ENCODE measurements around the gene HS3ST2.
A peak's percentile ranks its signal among the peaks of the same experiment; 100 is the strongest.

HS3ST2 gene

GRCh38 chr16:22813948-22814710 lies at the start of gene HS3ST2:
Gene HS3ST2, plus strand, starts transcription at chr16:22814162. Its CDS starts 449 bp downstream, at chr16:22814611.
- no peak for DNase-seq

DNA sequence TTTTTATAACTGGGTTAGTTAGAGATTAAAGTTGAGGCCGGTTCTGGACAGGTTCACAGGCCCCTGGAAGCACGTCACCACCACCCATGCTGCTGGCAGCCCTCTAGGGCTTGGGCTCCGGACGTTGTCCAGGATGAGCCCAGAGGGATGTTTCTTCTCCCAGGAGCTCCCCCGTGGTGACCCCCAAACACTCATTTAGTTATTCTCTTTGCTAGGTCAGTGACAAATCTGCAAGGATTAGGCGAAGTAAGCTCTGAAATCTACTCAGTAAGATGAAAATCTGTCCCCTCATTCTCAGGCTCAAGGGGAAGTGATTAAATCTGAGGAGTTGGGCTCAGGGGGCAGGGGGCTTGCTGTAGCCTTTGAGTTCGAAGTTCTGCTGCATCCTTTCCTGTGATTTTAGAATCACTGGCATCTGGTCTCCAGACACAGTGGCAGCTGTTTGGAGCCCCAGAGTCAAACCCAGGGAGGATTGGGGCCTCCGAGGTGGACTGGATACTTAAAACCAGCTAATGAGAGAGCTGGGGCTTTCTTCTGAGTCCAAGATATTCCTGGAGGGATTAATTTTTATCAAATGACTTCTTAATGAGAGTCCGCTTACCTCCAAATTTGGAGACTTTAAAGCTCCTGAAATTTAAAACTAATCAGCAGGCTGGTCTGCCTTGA lies 49.2 kb upstream of the HS3ST2 start:
- no peak for DNase-seq

DNA sequence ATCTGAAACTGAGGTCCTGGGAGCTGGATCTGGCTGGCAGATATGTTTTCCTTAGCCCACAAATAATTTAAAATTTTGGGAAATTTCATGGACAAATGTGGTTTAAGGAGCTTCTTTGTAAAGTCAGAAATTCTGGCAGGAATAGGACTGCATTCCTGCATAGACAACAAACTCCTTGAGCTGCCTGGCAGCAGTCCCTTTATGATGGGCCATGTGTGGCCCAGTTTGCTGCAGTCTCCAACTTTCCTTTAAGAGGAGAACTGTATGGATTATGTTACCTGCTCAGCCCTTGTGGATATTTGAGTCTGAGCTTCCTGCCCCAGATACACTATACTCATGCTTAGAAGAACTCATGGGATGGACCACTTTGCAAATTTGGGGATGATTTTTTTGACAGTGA lies 48.5 kb upstream of the HS3ST2 start:
- DNase-seq: no peak

DNA sequence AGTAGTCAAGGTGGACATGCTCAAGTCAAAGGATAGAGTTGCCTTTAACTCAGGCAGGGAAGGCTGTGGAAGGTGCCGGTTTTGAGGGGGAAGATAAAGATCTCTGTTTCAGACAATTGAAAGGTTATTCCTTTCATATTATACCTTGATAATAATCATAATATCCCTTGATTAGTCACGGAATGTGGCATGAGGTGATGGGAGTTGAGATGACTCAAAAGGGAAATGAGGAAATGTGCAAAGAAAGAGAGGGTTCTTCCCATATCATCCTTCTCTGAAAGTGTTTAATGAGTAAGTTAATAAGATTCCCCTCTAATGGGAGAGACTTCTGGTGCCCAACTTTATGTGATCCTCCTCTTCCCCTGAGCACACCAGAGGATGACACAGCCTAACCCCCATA lies 43.1 kb upstream of the HS3ST2 start:
- no peak for DNase-seq

DNA sequence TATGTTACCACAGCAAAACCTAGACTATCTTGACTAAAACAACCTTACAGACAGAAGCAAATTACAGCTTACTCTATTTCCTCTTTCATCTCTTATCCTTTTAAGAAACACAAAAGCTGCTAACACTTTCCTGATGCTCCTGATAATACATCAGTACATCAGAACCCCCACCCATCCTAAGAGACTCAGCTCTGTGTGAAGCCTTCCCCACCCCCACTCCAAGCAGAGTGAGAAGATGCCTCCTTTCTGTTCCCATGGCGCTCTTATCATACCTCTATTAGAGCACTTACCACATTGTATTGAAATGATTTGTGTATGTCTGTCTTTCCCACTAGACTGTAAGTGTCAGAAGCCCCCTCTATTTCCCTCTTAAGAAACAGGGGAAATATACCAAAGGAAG lies 42.4 kb upstream of the HS3ST2 start:
- DNase-seq: no peak

GRCh38 chr16:22775220-22775922 lies 38.6 kb upstream of the HS3ST2 start:
- no peak for DNase-seq

DNA sequence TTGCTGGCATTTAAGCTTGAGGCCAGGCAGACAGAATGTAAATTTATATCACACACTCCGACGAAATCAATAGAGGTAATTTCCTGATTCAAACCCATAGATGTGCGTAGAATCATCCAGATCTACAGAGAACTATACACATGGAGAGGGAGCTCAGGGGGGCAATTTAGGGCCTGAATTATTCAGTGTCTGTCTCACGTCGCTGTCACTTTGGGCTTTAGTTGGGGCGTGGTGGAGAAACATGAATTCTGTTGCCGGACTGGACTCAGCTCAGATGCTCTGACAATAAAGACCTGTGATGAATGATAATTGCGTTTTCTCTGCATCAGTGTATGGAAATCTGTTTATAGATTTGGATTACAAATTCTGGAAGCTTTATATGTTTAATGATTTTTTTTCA lies 32.5 kb upstream of the HS3ST2 start:
- DNase-seq: no peak

DNA sequence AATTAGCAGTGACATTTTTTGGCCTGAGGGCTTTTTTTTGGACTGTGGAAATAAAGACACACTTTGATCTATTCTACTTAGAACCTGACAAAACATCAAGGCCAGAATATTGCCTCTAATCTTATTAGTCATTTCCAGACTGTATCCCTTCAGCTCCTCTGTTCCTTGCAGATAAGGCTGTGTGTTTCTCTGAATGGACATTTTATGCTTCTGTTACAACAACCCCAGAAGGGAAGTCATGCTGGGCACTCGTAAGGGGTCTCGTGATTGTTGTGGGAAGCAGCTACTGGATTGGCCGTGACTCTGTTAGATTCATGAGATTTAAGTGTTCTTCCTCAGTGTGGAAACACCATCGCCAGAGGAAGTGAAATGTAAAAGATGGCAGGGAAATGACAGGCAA lies 31.6 kb upstream of the HS3ST2 start:
- DNase-seq: no peak

GRCh38 chr16:22784690-22785214 lies 29.2 kb upstream of the HS3ST2 start:
- no peak for DNase-seq

GRCh38 chr16:22785552-22785951 lies 28.4 kb upstream of the HS3ST2 start:
- DNase-seq: no peak

GRCh38 chr16:22786284-22786683 lies 27.7 kb upstream of the HS3ST2 start:
- no peak for DNase-seq

- no peak for DNase-seq
Measured at GRCh38 chr16:22786691-22787090, 27.3 kb upstream of the HS3ST2 start.

- DNase-seq: no peak
Measured at GRCh38 chr16:22787466-22788192, 26.3 kb upstream of the HS3ST2 start.

DNA sequence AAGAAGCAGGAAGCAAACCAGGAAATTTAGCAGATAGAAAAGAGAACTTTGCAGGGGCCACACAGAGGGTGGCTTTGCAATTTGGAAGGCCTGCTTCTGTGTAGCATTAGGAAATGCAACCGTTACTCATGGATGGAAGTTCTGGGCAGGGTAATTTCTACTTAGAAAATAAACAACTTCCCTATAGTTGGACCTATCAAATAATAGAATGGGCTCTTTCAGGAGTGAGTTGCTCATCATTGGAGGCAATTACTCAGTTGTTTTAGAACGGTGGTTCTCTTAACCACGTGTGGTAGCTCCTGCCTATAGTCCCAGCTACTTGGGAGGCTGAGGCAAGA lies 25.8 kb upstream of the HS3ST2 start:
- DNase-seq: no peak

DNA sequence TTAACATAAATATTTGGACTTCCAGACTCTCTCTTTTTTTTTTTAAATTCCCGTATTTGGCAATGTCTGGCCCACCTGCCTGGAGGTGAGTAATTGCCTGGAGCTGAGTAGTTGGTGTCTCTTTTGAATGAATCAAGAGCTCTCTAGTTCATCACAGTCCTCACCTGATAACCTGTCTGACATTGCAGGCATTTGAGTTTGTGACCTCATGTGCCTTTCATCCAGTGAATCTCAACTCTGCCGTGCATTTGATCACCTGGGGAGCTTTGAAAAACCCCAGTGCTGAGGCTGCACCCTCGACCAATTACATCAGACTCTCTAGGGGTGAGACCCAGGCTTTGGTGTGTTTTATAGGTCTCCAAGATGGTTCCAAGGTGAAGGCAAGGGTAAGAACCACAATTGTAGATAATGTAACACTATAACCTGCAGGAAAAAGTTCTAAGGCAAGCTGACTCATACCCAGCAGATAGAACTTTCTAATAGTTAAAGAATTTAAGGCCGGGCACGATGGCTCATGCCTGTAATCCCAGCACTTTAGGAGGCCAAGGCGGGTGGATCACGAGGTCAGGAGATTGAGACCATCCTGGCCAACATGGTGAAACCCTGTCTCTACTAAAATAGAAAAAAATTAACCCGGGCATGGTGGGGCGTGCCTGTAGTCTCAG lies 24.5 kb upstream of the HS3ST2 start:
- no peak for DNase-seq

GRCh38 chr16:22797551-22797950 lies 16.4 kb upstream of the HS3ST2 start:
- DNase-seq: no peak

DNA sequence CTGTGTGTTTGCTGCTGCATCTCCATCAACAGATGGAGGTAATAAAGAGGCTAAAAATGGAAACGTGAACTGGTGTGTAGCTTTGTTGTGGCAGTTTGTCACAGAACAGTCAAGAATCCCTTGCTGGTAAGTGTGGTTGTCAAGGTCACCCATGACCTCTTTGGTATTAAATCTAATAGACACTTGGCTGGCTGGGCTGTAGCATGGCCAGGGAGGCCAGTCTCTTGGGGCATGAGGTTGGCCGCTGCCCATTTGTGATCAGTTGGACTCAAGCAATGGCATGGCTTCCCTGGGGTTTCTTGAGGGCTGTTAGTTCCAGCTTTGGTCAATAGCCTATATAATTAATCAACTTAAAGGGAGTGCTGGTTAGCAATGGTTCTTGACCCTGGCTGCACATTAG lies 14.8 kb upstream of the HS3ST2 start:
- DNase-seq: no peak

DNA sequence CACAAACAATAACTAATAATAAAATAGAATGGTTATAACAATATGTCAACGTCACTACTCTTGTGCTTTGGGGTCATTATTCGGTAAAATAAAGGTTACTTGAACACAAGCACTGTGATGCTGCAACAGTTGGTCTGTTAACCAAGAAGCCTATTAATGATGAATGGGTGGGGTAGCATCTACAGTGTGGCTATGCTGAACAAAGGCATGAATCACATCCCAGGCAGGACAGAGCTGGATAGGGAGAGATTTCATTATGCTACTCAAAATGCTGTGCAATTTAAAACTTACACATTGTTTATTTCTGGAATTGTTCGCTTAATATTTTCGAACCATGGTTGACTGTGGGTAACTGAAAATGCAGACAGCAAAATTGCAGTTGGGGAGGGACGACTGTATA lies 9.1 kb upstream of the HS3ST2 start:
- DNase-seq: no peak

- DNase-seq: no peak
Measured at GRCh38 chr16:22805326-22805725, 8.6 kb upstream of the HS3ST2 start.

DNA sequence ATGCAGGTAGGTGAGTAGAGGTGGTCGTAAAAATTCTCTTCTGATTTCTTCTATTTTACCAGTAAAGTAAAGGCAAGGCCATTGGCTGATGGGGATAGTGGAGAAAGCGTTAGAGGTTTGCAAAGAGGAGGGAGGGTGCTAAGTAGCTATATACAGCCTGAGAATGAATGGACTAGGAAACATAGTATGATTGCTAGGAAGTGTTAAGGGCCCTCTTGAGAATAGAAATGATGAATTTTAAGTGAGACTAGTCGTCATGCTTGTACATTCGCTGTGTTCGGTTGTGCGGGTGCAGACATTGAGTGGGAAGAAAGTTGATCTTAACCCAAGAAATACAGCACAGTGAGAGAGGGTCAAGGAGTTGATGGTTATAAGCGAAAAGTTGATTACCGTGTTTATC lies 7.2 kb upstream of the HS3ST2 start:
- DNase-seq: no peak

GRCh38 chr16:22810226-22810625 lies 3.7 kb upstream of the HS3ST2 start:
- DNase-seq: no peak

DNA sequence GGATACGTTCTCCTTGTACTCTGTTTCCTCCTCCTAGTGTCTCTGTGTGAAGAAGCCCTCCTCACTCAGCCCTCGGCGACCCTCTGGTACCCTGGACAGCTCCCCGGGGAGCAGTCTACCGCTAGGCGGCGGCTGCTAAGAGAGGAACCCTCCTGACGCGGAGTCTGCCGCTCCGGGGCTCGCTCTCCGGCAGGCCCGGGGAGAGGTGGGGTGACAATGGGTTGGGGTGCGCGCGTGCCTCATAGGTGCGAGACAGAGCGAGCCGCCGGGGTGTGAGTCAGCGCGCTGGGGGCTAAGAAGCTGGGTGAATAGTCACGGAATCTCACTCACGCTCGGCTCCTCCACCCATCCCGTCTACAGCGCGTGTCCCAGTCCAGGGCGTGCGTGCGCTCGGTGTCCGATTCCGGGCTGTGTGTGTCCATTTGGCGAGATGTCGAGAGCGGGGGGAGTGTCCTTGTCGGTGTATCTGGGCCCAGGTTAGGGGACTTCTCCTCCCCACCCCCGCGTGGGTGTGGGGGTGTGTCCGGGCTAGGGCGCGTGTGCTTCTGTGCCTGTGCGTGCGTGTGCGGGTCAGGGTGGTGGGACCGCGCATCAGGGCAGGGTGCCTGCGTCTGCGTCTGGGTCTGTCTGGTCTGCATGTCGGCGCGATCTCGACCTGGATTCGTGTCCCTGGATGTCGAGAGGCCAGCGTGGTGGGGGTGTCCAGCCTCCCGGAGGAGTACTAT lies 577 bp upstream of the HS3ST2 start:
- peak; percentile 28 to 36 for DNase-seq

Data from stimulated activated CD4-positive, alpha-beta T cell treated with anti-CD3 and anti-CD28 coated beads, Interleukin-2, amount 100 ng/mL, for 48 hours (primary cell).